Tibial nerve (tissue), 4 donors: ENCODE data around the gene SLC43A3. TPM values are rescaled to one million over a fixed set of nuclear protein-coding genes. Genes with fewer than 3 reads are reported as not detected.

Experiments
- DNase-seq, 2 donors: peaks; one replicate each; pipeline ENCODE4 v3.0.0-alpha.2; 2019; ENCODE audit warnings: low spot score in 2 of 2
- H3K27ac ChIP-seq, 4 donors: fragments of 200-600 bp; sonication (generic) in 3 of 4; one replicate each; pipeline ENCODE4 v1.5.1; 2017 to 2019; ENCODE audit warnings: mild to moderate bottlenecking in 1 of 4
- H3K27me3 ChIP-seq, 2 donors: fragments of 200-600 bp; sonication (generic) in 1 of 2; one replicate each; pipeline versions ENCODE4 v1.5.1 to v1.6.0; 2017 to 2019
- H3K36me3 ChIP-seq, 3 donors: fragments of 200-600 bp; sonication (generic); one replicate each; pipeline ENCODE4 v1.5.1; 2018 to 2019
- H3K4me1 ChIP-seq, 4 donors: fragments of 200-600 bp; sonication (generic) in 3 of 4; one replicate each; pipeline ENCODE4 v1.5.1; 2017 to 2019
- H3K4me3 ChIP-seq, 4 donors: fragments of 200-600 bp; sonication (generic) in 3 of 4; one replicate each; pipeline ENCODE4 v1.5.1; 2017 to 2019; ENCODE audit warnings: mild to moderate bottlenecking in 1 of 4, moderate library complexity in 1 of 4
- H3K9me3 ChIP-seq, 4 donors: fragments of 200-600 bp; sonication (generic) in 3 of 4; one replicate each; pipeline ENCODE4 v1.5.1; 2017 to 2019
- CTCF ChIP-seq, 5 experiments: fragments of 200-600 bp in 3 of 5; fragments of 450-650 bp in 2 of 5; sonication (generic) in 3 of 5; IDR thresholded peaks; one replicate each; pipeline ENCODE4 v1.5.1; 2016 to 2019; ENCODE audit warnings: antibody characterized with exemption in 5 of 5, mild to moderate bottlenecking in 3 of 5, moderate library complexity in 2 of 5
- EP300 ChIP-seq, 2 donors: sonication (generic); formaldehyde crosslinking; IDR thresholded peaks; one replicate each; pipeline ENCODE4 v1.6.1; 2017; ENCODE audit warnings: antibody characterized with exemption in 2 of 2, mild to moderate bottlenecking in 1 of 2
- POLR2A ChIP-seq, 2 donors: fragments of 450-650 bp; IDR thresholded peaks; one replicate each; pipeline ENCODE4 v1.6.1; 2017; ENCODE audit warnings: antibody characterized with exemption in 2 of 2, mild to moderate bottlenecking in 2 of 2, moderate library complexity in 2 of 2
- WGBS, 2 donors: methylation state at CpG; one replicate each; pipeline ENCODE4 v1.1.5; 2018; 5-methylcytosine and 5-hydroxymethylcytosine counted together
- total RNA-seq, 4 donors: library from RNA; depleted of rRNA; stranded (reverse); fragments of >200 nt; gene quantifications; one replicate each; pipeline ENCODE4 v1.1.0, GENCODE V29; 2016

The SLC43A3 gene
- total RNA-seq, 4 donors from 2014 or later, result 42.2 to 110 (median 94.7) TPM

- Histone ChIP-seq H3K27ac (no peak overlapping the region), H3K4me3 (no peak overlapping the region), H3K27me3 (no peaks in the 10 kb centered on the region), H3K9me3 (no peaks in the 10 kb centered on the region), H3K36me3 (no peaks in the 10 kb centered on the region), H3K4me1 (no peaks in the 10 kb centered on the region)
- no peak for DNase-seq
- TF ChIP-seq CTCF (IDR thresholded peaks at IDR 0.05) (no peak), POLR2A (IDR thresholded peaks at IDR 0.05) (no peak), EP300 (IDR thresholded peaks at IDR 0.05) (no peak)
- 27 to 41% methylated on average over 9 to 10 of the region's 10 CpGs for WGBS, 2 donors
Observed at GRCh38 chr11:57379732-57380131, 47.2 kb downstream of the SLC43A3 start.

GRCh38 chr11:57378186-57378585 lies 48.7 kb downstream of the SLC43A3 start:
- Histone ChIP-seq H3K4me1 (no peaks in the 10 kb centered on the region), H3K9me3 (peaks cover 0 to 3% (median 0%) of the 10 kb centered on the region in 4 donors), H3K27me3 (no peaks in the 10 kb centered on the region), H3K27ac (no peak overlapping the region), H3K4me3 (no peak overlapping the region), H3K36me3 (no peaks in the 10 kb centered on the region)
- TF ChIP-seq EP300 (IDR thresholded peaks at IDR 0.05), result no peak
- no peak for TF ChIP-seq POLR2A (IDR thresholded peaks at IDR 0.05)
- TF ChIP-seq CTCF (IDR thresholded peaks at IDR 0.05), result no peak
- no peak for DNase-seq

- H3K4me1 ChIP-seq, result no peaks in the 10 kb centered on the region
- no peak overlapping the region for H3K4me3 ChIP-seq
- H3K36me3 ChIP-seq, result no peaks in the 10 kb centered on the region
- peaks cover 0 to 3% (median 0%) of the 10 kb centered on the region in 4 donors for H3K9me3 ChIP-seq
- 55 to 63% methylated on average over 5 of the region's 5 CpGs for WGBS, 2 donors
- DNase-seq, result no peak
- TF ChIP-seq EP300 (IDR thresholded peaks at IDR 0.05), result no peak
- no peak for TF ChIP-seq CTCF (IDR thresholded peaks at IDR 0.05)
- H3K27me3 ChIP-seq, result no peaks in the 10 kb centered on the region
- H3K27ac ChIP-seq, result no peak overlapping the region
Observed at GRCh38 chr11:57377107-57377506, 49.8 kb downstream of the SLC43A3 start.

- Histone ChIP-seq H3K4me1 (no peaks in the 10 kb centered on the region), H3K36me3 (no peaks in the 10 kb centered on the region), H3K9me3 (peaks cover 0 to 3% (median 0%) of the 10 kb centered on the region in 4 donors), H3K4me3 (no peak overlapping the region), H3K27ac (no peak overlapping the region), H3K27me3 (no peaks in the 10 kb centered on the region)
- TF ChIP-seq EP300 (IDR thresholded peaks at IDR 0.05) (no peak), POLR2A (IDR thresholded peaks at IDR 0.05) (no peak), CTCF (IDR thresholded peaks at IDR 0.05) (no peak)
- 55 to 63% methylated on average over 25 to 26 of the region's 26 CpGs for WGBS, 2 donors
- DNase-seq, result no peak
Observed at GRCh38 chr11:57376095-57377090, 50.5 kb downstream of the SLC43A3 start.

- Histone ChIP-seq H3K27me3 (no peaks in the 10 kb centered on the region), H3K9me3 (peaks cover 0 to 3% (median 0%) of the 10 kb centered on the region in 4 donors), H3K27ac (no peak overlapping the region), H3K4me1 (no peaks in the 10 kb centered on the region), H3K36me3 (no peaks in the 10 kb centered on the region), H3K4me3 (no peak overlapping the region)
- 56 to 75% methylated on average over 2 of the region's 2 CpGs for WGBS, 2 donors
- no peak for TF ChIP-seq POLR2A (IDR thresholded peaks at IDR 0.05)
- TF ChIP-seq EP300 (IDR thresholded peaks at IDR 0.05), result no peak
- no peak for TF ChIP-seq CTCF (IDR thresholded peaks at IDR 0.05)
- no peak for DNase-seq
Observed at GRCh38 chr11:57375490-57375889, 51.4 kb downstream of the SLC43A3 start.
